Type B pancreatic cell (in vitro differentiated cells): ENCODE measurements around the gene MTTP. TPM values are rescaled to one million over a fixed set of nuclear protein-coding genes. Genes with fewer than 3 reads are reported as not detected.

Experiments
- DNase-seq: peaks from one replicate; pipeline ENCODE4 v3.0.0; 2021; ENCODE audit warnings: mixed read lengths; ENCODE audit not compliant: unreplicated experiment; ENCODE audit errors: extremely low spot score
- H3K27ac Mint-ChIP-seq: 2 replicates; pipeline ENCODE4 v1.8.0; 2021; ENCODE audit warnings: mild to moderate bottlenecking, mixed read lengths
- H3K27me3 Mint-ChIP-seq: 2 replicates; pipeline ENCODE4 v1.8.0; 2021; ENCODE audit warnings: mixed read lengths
- H3K36me3 Mint-ChIP-seq: 2 replicates; pipeline ENCODE4 v1.8.0; 2021; ENCODE audit warnings: mixed read lengths
- H3K4me1 Mint-ChIP-seq: one replicate; pipeline ENCODE4 v1.8.0; 2021; ENCODE audit warnings: mixed read lengths; ENCODE audit not compliant: unreplicated experiment
- H3K4me3 Mint-ChIP-seq: 2 replicates; pipeline ENCODE4 v1.8.0; 2021; ENCODE audit warnings: mild to moderate bottlenecking, mixed read lengths
- H3K9me3 Mint-ChIP-seq: 2 replicates; pipeline ENCODE4 v1.8.0; 2021; ENCODE audit warnings: mixed read lengths
- total RNA-seq: library from RNA; stranded (reverse); gene quantifications from 2 replicates; pipeline ENCODE4 v1.2.1, GENCODE V29; 2021; ENCODE audit warnings: low replicate concordance
- TF ChIP-seq, protein P1 (sequence below): fragments of 200-600 bp; sonication (generic); conservative IDR thresholded peaks from 2 replicates; pipeline ENCODE4 v1.5.0; 2021; ENCODE audit warnings: antibody characterized with exemption, mild to moderate bottlenecking

Gene MTTP
- total RNA-seq, 1 donor from 2014 or later = 16.0 TPM

DNA sequence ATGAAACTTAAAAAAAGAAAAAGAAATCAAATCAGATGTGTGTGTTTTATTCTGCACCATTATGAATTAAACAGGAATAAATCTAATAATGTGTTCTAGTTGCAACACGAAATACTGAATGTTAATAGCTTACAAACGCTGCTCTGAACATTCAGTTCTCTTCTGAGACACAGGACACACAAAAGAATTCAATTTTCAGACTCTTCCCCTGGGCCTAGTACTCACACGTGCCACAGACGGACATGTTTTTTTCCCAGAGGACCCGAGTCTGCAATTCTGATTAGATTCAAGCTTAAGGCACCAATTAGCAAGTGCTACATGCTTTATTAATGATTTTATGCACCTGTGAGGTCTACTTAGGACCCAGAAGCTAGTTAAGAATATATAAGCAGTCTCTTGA is 62.5 kb downstream of the MTTP start:
- Mint-ChIP-seq H3K9me3 (no peaks in the 10 kb centered on the region), H3K4me1 (no peaks in the 10 kb centered on the region), H3K4me3 (no peak overlapping the region), H3K27me3 (no peaks in the 10 kb centered on the region), H3K27ac (no peak overlapping the region), H3K36me3 (no peaks in the 10 kb centered on the region)
- TF ChIP-seq, protein P1, sequence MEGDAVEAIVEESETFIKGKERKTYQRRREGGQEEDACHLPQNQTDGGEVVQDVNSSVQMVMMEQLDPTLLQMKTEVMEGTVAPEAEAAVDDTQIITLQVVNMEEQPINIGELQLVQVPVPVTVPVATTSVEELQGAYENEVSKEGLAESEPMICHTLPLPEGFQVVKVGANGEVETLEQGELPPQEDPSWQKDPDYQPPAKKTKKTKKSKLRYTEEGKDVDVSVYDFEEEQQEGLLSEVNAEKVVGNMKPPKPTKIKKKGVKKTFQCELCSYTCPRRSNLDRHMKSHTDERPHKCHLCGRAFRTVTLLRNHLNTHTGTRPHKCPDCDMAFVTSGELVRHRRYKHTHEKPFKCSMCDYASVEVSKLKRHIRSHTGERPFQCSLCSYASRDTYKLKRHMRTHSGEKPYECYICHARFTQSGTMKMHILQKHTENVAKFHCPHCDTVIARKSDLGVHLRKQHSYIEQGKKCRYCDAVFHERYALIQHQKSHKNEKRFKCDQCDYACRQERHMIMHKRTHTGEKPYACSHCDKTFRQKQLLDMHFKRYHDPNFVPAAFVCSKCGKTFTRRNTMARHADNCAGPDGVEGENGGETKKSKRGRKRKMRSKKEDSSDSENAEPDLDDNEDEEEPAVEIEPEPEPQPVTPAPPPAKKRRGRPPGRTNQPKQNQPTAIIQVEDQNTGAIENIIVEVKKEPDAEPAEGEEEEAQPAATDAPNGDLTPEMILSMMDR = no peak
- no peak for DNase-seq

DNA sequence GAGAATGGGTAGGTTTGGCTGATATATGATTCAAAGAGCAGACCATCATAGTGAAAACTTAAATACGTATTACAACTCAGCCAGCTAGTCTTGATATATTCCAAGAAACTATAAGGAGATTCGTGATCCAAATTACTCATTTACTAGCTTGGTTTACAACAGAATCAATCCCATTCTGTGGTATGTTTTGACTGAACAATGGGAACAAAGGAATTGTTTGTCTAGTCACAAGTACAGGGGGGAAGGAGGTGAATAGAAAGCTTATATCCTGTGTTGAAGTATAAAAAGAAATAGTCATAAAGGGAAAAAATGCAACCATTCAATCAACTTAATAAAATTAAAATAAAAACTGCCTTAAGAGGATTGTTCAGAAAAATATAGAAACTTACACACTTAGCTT is 66.1 kb downstream of the MTTP start:
- H3K36me3 Mint-ChIP-seq = no peaks in the 10 kb centered on the region
- no peak for DNase-seq
- H3K27me3 Mint-ChIP-seq = no peaks in the 10 kb centered on the region
- peaks cover 5% of the 10 kb centered on the region for H3K4me1 Mint-ChIP-seq
- H3K4me3 Mint-ChIP-seq = no peak overlapping the region
- H3K27ac Mint-ChIP-seq = no peak overlapping the region
- H3K9me3 Mint-ChIP-seq = no peaks in the 10 kb centered on the region
- TF ChIP-seq, protein P1 = no peak

DNA sequence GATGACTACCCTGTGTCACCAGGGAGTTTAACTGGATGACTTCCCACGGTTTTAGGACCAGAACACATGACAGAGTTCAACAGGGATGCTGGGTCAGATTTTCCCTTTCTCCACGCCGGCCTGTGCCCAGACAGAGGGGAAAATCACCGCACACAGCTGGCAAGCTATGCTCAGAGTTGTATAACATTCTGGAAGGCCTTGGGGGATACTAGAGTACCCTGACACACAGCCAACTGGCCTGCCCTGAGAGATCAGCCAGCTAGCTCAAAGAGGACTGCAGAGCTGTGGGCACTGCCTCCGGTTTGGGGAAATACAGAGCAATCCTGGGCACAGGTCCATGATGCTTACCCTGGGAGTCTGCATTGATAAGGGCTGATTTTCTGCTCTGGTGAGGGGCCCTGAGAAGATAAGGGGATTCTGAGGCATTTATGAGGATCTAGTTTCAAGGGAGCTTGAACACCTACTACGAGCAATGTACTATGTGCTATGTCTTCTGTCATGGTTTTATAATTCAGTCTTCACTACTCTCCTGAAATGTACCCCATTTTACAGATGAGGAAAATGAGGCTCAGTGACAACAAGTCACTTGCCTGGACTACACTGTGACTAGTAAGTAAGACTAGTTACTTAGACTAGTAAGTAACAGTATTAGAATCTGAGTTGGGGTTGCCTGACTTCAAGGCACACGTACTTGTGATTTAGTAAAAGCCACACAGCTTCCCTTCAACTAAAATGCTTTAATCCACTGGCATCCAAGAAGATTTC is 68.3 kb downstream of the MTTP start:
- Mint-ChIP-seq H3K27me3 (no peaks in the 10 kb centered on the region), H3K36me3 (no peaks in the 10 kb centered on the region), H3K4me1 (peaks cover 5% of the 10 kb centered on the region), H3K27ac (no peak overlapping the region), H3K4me3 (no peak overlapping the region), H3K9me3 (no peaks in the 10 kb centered on the region)
- no peak for DNase-seq
- TF ChIP-seq, protein P1 = no peak

DNA sequence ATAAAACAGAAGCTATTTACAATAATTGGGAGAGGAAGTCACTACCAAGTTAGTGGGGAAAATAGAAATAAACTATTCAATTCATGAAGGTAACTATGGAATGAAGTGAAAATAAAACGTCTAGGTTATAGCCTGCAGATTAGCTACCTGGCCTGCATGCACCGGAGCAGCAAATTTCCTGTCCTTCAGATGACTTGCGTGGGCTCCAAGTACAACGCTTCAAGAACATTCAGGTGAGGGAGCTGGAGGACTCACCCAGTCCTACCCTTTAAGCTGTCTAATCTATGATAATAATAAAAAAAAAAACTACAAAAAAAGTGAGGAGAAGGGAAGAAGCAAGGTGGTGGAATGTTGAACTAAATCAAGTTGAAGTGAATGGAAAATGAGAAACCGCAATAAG is 69.8 kb downstream of the MTTP start:
- Mint-ChIP-seq H3K27ac (no peak overlapping the region), H3K9me3 (no peaks in the 10 kb centered on the region), H3K4me1 (peaks cover 5% of the 10 kb centered on the region), H3K27me3 (no peaks in the 10 kb centered on the region), H3K4me3 (no peak overlapping the region), H3K36me3 (no peaks in the 10 kb centered on the region)
- TF ChIP-seq, protein P1 = no peak
- DNase-seq = no peak

DNA sequence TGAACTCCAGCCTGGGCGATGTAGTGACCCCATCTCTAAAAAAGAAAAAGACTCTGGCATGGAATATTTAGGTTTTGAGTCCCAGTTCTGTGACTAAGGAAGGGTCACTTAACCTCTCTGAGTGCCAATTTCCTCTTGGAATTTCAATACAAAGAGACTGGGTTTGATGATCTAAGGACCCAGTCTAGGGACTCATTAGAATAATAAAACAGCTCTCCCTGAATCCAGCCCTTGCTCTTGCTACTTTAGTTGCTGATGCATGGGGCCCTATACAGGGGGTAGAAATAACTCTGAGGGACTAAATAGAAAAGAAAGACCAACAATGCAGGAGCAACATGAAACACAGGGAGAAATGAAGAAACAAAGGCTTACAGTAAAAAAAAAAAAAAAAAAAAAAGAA is 70.4 kb downstream of the MTTP start:
- Mint-ChIP-seq H3K4me3 (no peak overlapping the region), H3K27ac (no peak overlapping the region), H3K4me1 (peaks cover 5% of the 10 kb centered on the region), H3K9me3 (no peaks in the 10 kb centered on the region), H3K27me3 (no peaks in the 10 kb centered on the region), H3K36me3 (no peaks in the 10 kb centered on the region)
- TF ChIP-seq, protein P1 = no peak
- DNase-seq = no peak
